C4-2B (cell line): ENCODE measurements around the gene ATG9B.

Experiments used
- ZFX ChIP-seq: fragments of 450-650 bp; IDR thresholded peaks from 2 replicates; pipeline ENCODE4 v1.6.1; 2017
- TF ChIP-seq, protein P1 (sequence below): fragments of 450-650 bp; conservative IDR thresholded peaks from 2 replicates; pipeline ENCODE4 v1.5.1; 2017; ENCODE audit warnings: mild to moderate bottlenecking

DNA sequence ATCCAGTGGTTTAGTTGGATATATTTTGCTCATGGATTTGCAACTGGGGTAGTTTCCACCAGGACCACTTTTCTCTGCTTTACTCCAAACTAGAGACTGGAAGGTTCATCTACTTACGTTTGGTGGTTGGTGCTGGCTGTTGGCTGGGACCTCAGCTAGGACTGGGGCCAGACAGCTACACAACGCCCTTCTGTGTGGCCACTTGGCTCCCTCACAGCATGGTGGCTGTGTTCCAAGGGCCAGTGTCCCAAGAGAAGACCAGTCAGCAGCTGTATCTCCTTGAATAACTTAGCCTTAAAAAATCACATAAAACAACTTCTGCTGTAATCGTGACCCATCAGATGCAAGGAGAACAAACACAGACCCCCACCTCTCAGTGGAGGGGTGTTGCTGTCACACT is 41.9 kb downstream of the ATG9B start:
- TF ChIP-seq, protein P1, sequence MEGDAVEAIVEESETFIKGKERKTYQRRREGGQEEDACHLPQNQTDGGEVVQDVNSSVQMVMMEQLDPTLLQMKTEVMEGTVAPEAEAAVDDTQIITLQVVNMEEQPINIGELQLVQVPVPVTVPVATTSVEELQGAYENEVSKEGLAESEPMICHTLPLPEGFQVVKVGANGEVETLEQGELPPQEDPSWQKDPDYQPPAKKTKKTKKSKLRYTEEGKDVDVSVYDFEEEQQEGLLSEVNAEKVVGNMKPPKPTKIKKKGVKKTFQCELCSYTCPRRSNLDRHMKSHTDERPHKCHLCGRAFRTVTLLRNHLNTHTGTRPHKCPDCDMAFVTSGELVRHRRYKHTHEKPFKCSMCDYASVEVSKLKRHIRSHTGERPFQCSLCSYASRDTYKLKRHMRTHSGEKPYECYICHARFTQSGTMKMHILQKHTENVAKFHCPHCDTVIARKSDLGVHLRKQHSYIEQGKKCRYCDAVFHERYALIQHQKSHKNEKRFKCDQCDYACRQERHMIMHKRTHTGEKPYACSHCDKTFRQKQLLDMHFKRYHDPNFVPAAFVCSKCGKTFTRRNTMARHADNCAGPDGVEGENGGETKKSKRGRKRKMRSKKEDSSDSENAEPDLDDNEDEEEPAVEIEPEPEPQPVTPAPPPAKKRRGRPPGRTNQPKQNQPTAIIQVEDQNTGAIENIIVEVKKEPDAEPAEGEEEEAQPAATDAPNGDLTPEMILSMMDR: no peak
- no peak for TF ChIP-seq ZFX
